NOMO-1 treated with dmso at 0.1 percent for 144 hours (cell line): ENCODE data around the gene JOSD2.

Source experiments
- DNase-seq: peaks from one replicate; lab custom pipeline; 2025; ENCODE audit not compliant: unreplicated experiment; lab: John Stamatoyannopoulos, UW

The JOSD2 gene, protein sequence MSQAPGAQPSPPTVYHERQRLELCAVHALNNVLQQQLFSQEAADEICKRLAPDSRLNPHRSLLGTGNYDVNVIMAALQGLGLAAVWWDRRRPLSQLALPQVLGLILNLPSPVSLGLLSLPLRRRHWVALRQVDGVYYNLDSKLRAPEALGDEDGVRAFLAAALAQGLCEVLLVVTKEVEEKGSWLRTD

DNA sequence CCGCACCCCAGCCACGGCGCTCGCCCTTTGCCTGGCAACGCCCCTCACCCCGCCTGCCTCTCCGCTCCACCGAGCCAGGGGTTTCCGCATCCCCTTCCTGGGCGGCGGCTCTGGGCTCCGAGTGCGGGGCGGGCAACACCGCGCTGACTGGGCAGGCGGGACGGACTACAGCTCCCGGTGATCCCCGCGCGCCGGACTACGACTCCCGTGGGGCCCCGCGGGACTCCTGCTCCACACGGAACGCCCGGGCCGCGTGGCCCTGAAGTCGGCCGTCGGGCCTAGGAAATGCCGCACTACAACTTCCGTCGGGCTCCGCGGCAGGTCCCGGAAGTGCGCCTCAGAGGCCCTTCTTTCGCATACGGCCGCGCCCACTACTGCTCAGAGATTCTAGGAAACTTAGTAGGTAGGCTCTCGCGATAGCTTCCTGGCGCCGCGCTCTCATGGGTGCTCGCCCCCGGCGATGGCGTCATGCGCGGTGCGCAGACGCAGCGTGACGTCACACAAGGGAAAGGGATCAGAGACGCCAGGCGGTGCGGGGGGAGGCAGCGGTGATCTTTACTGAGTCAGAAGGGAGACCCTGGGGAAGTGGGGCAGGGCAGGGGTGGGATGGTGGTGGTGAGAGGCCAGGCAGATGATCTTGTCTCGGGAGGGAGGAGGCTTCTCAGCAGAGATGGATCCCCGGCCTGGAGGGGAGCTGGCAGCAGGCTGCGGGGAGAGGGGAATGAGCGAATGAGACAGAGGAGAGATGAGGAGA, at the start of gene JOSD2:
Gene JOSD2, minus strand, starts transcription at position 123 of the 754 bp plus-strand sequence. CDS start 760 bp downstream, outside the sequence.
- peak; percentile 99 for DNase-seq

DNA sequence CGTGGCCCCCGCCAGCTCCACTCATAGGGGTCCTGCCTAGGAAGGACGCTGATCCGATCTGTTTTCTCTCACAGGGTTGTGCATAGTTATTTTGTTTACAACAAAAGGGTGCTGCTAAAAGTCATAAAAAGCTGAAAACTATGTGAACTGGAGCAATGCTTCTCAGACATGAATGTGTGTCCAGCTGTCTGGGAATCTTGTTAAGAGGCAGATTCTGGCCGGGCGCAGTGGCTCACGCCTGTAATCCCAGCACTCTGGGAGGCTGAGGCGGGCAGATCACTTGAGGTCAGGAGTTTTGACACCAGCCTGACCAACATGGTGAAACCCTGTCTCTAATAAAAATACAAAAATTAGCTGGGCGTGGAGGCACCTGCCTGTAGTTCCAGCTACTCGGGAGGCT, 48.6 kb upstream of the JOSD2 start:
- DNase-seq: no peak

DNA sequence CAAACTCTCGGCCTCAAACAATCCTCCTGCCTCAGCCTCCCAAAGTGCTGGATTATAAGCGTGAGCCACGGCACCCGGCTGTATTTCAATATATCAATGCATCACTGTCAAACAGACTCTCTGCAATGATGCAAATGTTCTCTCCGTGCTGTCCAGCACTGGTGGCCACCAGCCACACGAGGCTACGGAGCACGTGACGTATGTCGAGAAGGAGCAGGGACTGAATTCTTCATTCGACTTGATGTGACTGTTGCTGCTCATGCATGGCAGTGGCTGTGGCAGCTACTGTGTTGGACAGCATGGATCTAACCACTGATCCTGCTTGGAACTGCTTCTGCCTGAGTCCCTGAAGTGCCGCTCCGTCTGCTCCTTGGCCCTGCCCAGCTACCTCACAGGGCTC, 47.5 kb upstream of the JOSD2 start:
- DNase-seq: no peak

DNA sequence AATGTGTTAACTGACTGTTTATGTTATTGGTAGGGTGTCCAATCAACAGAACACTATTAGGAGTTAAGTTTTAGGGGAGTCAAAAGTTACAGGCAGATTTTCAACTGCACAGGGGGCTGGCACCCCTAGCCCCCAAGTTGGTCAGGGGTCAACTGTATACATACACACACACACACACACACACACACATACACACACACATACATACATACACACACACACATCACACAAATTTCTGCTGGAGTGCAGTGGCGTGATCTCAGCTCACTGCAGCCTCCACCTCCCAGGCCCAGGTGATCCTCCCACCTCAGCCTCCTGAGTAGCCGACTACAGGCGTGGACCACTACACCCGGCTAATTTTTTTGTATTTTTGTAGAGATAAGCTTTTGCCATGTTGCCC, 47.0 kb upstream of the JOSD2 start:
- DNase-seq: no peak

DNA sequence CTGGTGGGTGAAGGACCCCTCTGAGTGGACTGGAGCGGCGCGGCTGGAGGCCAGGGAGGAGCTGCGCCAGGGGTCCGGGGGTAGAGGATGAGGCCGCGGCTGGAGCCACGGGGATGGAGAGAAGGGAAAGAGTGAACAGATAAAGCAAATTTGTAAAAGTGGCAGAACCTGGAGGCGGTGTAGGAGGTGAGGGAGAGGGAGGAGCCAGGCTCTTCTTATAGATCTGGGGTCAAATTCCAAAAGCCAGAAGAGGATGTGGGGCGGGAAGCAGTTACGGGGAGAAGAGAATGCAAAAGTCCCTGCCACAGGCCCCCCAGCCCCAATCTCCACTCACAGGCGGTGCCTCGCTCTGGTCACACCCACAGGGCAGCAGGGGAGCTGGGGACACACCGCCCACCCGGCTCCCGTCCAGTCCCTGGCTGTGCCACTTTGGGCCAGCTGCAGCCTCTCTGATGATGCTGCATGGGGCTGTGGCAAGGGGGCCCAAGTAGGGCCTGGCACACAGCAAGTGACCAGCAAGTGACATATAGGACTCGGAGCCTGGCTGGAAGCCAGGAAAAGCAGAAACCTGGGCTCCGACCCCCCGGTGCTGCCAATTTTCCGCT, 46.1 kb upstream of the JOSD2 start:
- no peak for DNase-seq

DNA sequence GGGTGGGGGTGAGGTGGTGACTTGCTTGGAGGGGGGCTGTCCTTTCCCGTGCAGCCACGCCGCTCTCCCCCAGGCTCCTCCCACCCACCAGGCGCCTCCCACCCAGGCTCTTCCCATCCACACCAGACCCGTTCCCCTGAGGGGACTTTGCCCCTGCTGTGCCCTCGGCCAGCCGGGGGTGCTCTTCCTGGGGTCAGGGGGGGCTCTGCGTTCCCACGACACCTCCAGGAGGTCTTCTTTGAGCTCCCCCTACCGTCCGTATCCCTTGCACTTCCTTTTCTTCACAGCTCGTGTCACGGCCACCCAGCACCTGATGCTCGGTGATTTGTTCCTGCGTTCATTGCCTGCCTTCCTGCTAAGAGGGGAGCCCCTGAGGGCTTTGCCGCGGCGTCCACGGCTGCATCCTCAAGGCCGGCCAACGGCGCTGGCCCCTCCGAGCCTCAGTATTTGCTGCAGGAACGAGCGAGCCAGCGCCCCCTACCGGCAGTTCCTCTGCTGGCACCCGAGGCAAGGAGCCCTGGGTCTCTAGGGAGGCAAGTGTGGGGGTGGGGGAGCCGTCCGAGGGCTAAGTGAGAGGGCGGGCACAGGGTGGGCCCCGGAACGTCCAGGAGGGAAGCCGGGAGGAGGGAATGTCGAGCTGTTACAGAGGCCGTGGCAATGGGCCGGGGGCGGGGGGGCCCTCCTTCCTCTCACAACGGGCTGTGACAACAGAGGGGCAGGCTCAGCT, 45.5 kb upstream of the JOSD2 start:
- peak; percentile 43 for DNase-seq

DNA sequence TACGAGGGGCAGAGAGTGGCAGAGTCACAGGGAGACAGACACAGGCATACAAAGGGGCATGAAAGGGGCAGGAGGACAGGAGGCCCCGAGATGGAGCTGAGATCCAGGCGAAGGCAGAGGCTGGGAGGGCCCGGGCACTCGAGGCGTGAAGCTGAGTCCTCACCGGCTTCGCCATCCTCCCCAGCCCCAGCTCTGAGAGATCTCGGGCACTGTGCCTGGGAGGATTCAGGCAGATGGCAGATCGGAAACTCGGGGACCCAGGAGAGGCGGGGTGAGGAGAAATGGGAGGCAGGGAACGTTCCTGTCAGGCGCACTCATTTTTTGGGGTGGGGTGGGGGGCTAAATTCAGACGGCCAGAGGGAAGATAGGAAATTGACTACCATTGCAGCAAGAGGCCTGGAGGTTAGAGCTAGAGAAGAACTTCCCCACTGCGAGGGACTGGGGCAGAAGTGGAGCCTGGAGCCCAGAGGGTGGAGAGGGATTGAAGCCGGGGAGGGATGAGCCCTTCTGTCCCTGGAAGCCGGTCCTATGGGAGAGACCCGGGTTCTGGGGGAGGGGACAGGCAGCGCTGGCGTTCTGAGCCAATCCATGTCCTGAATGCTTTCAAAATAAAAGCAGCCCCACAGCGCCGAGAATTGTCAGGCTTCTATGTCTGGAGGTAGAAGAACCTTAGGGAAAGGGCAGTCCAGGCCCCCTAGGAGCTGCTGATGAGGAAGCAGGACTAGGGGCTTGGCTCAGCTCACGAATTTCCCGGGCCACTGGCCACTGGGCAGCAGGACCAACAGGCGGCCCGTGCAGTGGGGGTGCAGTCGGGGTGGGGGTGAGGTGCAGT, 44.7 kb upstream of the JOSD2 start:
- DNase-seq: no peak

DNA sequence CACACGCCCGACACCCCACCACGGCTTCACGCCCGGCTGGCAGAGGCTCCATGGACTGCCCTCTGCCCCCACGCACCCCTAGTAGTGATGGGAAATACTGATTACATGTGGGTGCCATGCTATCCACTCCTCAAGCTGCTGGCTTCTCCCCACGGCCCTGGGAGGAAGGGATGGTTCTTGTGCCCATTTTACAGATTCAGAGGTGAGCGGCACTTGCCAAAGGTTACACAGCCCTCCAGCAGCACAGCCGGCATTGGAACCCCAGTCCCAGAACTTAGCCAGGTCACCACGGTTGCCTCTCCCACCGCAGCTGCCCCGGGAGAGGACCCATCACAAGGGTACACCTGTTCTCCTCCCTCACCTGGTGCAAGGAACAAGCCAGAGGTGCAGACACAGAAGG, 44.0 kb upstream of the JOSD2 start:
- no peak for DNase-seq

DNA sequence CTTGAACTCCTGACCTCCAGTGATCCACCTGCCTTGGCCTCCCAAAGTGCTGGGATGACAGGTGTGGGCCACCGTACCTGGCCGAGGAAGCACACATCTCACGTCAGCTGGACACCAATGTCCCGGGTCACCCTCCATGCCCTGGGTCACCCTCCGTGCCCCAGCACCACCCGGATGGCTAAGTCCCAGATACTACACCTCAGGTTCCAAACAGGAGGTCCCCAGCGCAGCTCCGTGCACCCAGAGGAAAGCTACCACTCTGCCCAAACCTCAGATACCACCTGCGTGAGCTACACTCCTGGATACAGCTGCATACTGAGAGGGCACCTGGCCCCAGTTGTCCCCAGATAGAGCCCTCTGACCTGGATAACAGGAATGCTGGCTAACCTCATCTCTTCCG, 43.2 kb upstream of the JOSD2 start:
- no peak for DNase-seq

DNA sequence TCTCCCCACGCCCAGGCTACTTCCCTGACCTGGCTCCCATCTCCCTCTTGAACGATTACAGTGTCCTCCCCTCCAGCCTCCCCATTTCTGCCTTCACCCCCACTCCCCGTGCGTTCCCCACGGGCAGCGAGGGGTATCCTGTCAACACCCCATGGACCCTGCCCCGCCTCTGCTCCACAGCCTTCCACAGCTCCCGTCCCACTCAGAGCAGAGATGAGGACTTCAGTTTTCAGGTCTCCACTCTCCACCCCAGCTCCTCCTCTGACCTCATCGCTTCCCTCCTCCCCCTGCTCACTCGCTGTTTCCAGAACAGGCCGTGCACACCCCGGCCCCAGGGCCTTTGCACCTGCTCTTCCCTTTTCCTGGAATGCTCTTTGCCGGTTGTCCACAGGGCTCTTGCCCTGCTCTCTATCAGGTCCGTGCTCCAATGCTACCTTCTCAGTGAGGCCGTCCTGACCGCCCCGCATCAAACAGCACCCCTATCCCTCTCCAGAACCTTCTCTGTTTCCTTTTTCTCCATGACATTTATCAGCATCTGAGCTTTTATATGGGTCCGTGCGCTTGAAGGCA, 42.2 kb upstream of the JOSD2 start:
- DNase-seq: no peak

DNA sequence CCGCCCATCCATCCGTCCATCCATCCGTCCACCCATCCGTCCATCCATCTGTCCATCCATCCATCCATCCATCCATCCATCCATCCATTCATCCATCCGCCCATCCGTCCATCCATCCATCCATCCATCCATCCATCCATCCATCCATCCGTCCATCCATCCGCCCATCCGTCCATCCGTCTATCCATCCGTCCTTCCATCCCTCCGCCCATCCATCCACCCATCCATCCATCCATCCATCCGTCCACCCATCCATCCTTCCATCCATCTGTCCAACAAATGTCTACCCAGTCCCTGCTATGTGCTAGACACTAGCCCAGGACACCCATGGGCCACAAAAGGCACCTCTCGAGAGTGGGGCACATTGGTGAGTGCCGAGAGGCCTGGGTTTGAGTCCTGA, 41.5 kb upstream of the JOSD2 start:
- no peak for DNase-seq

DNA sequence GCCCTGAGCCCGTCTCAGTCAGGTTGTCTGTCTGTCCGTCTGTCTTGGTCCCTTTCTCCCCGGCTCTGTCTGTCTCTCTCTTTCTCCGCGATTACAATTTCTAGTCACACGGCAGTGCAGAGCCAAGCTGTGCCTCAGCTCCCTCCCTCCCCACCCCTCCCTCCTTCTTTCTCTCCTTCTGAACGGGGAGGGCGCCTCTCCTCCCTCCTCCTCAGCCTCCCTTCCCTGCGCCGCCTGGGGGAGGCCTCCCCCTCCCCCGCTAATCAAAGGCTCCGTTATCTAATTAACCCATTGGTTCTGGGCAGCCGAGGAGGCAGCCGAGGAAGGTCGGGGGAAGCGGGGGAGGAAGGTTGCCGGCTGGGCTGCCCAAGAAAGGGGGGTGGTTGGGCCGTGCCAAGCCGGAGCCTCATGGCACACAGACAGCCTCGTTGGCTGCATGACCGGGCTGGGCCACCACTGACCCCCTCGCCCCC, 40.8 kb upstream of the JOSD2 start:
- DNase-seq: no peak

DNA sequence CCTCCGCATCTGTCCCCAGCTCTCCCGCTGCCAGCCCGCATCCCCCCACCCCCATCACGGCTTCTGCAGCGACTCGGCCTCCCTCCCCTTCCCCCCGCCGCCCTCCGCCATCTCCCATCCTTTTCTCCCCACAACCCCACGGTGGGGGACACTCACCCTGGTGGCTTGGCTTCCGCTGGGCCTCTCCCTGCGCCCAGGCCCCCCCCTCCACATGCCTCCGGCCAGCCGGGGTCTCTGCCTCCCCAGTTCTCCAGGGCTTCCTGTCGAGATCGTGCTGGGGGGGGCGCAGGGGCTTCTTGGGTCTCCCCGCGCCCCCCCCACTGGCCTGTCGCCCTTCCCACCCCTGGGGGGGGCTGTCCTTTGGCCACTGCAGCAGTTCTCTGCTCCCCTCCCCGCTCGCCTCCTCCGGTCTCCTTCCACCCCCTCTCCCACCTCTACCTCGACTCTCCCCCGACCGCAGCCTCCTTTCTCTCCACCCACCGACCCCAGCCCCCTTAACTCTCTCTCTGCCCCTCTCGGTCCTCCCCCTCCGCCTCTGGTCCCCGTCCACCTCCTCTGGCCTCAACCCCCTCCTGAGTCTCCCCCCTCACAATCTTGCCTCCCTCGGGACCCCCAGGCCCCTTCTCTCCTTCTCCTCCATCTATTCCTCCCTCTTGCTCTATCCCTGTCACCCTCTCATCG, 40.2 kb upstream of the JOSD2 start:
- no peak for DNase-seq

DNA sequence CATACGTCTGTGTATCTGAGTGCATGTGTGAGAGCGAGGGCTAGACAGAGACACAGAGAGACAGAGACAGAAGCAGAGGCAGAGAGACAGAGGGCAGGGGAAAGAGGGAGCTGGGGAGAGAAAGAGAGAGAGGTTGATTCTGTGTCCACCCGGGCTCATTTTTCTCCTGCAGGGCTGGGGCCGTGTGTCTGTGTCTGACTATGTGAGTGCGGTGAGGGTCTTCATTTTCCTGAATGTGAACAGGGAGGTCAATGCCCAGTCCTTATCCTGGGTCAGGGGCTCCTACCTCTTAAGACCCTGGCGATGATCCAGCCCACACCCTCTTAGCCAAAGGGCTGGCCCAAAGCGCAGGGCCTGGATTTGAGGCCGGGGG, 39.6 kb upstream of the JOSD2 start:
- DNase-seq: no peak

DNA sequence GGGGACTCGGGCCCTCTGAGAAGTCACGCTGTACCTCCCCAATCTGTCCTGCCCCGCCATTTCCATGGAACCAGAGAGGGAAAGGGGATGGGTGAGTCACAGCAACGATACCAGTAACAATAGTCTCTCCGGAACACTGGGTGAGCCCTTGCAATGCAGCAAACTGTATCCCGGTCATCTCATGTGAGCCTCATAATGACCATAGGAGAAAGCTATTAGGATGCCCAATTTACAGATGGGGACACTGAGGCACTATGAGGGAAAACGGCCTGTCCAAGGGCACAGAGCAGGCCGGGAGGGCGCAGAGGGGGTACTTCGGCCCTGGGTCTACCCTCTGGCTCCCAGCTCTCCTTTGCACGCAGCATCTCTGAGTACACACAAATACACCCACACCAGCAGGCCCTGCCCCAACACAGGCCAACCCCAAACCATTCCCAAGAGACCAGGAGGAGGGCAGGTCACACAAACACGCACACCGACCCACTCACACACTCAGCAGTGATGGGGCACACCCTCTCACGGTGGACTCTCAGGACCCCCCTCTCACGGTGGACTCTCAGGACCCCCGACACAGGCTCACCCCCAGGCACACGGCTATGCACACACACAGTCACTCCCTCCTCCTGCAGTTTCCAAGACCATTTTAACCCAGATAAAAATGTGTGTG, 39.1 kb upstream of the JOSD2 start:
- no peak for DNase-seq

DNA sequence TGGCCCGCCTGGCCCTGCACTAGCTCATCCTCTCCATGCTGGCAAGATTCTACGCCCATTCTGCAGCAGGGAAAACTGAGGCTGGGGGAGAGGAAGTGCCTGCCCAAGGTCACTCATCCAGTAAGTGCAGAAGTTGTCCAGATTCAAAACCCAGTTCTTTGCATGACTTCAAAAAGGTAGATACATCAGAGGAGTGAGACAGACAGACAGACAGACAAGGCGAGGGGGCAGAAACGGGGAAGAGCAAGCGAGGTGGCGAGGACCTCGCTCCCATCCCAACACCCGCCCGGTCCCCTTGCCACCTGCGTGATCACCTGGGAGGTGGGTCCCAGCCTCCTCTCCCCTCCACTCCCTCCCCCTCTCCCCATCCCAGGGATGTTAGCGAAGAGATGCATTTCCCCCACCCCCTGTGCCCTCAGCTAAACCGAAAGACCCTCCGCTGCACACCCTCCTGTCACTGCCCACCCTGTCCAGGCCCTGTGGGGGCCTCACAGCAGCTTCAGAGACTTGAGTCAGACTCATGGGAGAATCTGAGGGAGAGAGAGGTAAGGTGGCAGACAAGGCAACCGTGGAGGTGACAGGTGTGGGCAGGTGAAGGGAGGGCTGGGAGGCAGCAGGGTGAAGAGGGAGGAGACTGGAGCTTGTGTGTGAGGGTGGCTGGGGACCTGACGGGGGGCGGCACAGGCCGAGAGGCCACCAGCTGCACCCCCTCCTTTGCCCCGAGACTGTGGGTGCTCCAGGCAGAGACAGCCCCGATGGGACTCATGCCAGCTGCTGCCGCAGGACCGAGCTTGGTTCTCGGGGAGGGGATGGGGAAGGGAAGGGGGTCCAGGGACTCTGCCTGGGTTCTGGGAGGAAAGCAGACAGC, 38.3 kb upstream of the JOSD2 start:
- no peak for DNase-seq

DNA sequence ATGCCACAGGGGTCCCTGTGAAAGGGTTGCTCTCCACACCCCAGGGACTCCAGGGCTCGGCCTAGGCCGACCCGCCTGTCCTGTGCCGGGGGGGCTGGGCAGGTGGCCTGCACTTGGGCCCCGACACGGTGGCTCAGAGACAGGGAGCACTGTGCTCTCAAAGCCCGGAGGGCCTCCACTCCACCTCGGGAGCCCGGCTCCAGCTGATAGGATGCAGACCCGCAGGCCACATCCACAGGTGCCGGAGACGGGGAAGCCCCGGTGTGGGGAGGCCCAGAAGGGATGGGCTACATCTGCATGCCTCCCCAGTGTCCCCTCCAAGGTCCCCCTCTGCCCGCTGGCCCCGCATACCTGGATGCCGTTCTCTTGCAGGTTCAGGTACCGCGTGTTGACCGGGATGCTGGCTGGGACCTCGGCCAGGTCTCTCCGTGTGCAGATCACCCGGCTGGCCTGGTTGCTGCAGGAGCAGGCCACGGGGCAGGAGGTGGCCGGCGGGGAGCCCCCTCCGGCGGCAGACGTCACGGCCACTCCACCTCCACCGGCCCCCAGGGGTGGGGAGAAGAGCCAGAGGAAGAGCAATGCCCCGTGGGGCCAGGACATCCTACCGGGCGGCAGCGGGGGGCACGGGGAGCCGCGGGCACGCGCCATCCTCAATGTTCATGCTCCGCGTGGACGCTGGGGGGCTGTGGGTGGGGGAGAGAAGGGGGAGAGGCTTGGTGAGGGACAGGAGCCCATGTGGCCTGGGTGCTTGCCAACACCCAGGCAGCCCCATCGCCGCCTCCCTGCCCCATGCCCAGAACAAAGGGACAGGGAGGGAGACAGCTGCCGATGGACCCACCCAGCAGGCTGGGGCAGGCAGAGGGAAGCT, 37.4 kb upstream of the JOSD2 start:
- DNase-seq: no peak
